PFSK-1 (cell line): ENCODE data around the gene PDE8A.

Source experiments
- POLR2AphosphoS5 ChIP-seq: IDR thresholded peaks from 2 replicates; pipeline ENCODE4 v1.6.1; 2012; ENCODE audit warnings: low read depth, mild to moderate bottlenecking, control low read depth, low read length, moderate library complexity
- SIN3A ChIP-seq: IDR thresholded peaks from 2 replicates; pipeline ENCODE4 v1.6.1; 2012; ENCODE audit warnings: mild to moderate bottlenecking, low read length, moderate library complexity, borderline replicate concordance; ENCODE audit not compliant: insufficient read depth
- TAF1 ChIP-seq: IDR thresholded peaks from 2 replicates; pipeline ENCODE4 v1.6.1; 2012; ENCODE audit warnings: low read length, control low read depth, borderline replicate concordance; ENCODE audit not compliant: insufficient read depth
- TF ChIP-seq, protein P1 (sequence below), 2 experiments: IDR thresholded peaks; 2 replicates each; pipeline versions ENCODE4 v1.6.1 to v1.8.0; 2011 to 2012; ENCODE audit warnings: low read depth in 2 of 2, low read length in 2 of 2, control low read depth in 1 of 2, inconsistent platforms in 1 of 2, mild to moderate bottlenecking in 1 of 2, moderate library complexity in 1 of 2; ENCODE audit not compliant: insufficient read depth in 1 of 2

DNA sequence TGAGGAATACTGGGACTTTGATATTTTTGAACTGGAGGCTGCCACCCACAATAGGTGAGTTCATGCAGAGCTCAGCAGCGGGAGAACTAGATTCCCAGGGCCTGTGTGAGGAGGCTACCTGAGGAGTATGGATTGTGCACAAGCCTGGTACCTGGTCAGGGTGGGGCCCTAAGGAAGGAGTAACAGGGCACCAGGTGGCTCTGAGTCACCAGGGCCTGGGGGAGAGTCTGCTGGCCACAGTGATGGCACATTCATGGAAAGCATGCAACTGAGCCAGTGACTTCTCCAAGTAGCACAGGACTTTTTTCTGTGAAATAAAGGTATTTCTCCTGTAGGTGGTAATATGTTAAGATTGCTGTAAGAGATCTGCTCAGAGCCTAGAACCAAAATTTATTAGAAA is 134.4 kb downstream of the PDE8A start:
- TF ChIP-seq POLR2AphosphoS5 (no peak), TAF1 (no peak), SIN3A (no peak)
- TF ChIP-seq, protein P1, sequence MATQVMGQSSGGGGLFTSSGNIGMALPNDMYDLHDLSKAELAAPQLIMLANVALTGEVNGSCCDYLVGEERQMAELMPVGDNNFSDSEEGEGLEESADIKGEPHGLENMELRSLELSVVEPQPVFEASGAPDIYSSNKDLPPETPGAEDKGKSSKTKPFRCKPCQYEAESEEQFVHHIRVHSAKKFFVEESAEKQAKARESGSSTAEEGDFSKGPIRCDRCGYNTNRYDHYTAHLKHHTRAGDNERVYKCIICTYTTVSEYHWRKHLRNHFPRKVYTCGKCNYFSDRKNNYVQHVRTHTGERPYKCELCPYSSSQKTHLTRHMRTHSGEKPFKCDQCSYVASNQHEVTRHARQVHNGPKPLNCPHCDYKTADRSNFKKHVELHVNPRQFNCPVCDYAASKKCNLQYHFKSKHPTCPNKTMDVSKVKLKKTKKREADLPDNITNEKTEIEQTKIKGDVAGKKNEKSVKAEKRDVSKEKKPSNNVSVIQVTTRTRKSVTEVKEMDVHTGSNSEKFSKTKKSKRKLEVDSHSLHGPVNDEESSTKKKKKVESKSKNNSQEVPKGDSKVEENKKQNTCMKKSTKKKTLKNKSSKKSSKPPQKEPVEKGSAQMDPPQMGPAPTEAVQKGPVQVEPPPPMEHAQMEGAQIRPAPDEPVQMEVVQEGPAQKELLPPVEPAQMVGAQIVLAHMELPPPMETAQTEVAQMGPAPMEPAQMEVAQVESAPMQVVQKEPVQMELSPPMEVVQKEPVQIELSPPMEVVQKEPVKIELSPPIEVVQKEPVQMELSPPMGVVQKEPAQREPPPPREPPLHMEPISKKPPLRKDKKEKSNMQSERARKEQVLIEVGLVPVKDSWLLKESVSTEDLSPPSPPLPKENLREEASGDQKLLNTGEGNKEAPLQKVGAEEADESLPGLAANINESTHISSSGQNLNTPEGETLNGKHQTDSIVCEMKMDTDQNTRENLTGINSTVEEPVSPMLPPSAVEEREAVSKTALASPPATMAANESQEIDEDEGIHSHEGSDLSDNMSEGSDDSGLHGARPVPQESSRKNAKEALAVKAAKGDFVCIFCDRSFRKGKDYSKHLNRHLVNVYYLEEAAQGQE (IDR thresholded peaks at IDR 0.05; ENCODE audit: insufficient read depth in 1 of 2, low read depth in 2 of 2, low read length in 2 of 2), result no peak
